DMS 273 (cell line): ENCODE data around the gene SGMS2.

Experiments
- DNase-seq: peaks from one replicate; lab custom pipeline; 2025; ENCODE audit not compliant: unreplicated experiment; lab: John Stamatoyannopoulos, UW

The SGMS2 gene

DNA sequence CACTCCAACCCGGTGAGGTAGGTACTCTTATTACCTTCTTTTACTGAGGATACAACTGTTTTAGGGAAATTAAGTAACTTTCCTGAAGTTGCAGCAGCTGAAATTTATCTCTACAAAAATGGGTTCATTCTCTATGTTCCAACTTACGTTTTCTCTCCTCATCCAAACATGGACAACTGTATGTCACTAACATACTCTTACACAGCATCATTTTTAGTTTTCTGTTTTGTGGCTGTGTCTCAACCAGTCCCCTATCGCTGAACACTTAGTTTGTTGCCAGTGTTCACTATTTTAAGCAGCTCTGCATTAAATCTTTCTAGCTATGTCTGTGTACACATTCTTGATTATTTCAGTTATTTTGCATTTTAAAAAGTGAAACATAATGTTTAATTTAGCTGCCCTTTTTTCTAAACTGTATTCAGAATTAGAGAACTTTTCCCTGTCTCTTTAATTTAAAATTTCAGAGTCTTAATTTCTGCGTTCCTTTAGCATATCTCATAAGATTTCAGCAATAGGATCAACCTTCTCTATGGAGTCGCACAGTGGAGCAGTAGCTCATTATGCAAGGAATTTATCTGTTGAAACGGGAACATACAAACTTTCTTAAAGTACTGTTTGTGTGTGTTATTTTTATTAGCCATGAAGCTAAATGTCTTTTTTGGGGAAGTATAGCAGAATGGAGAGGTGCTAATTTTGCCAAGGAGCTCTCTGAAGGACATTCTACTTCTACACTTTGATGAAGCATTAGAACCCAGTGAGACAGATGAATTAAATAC, 3.8 kb downstream of the SGMS2 start:
- DNase-seq, result no peak

DNA sequence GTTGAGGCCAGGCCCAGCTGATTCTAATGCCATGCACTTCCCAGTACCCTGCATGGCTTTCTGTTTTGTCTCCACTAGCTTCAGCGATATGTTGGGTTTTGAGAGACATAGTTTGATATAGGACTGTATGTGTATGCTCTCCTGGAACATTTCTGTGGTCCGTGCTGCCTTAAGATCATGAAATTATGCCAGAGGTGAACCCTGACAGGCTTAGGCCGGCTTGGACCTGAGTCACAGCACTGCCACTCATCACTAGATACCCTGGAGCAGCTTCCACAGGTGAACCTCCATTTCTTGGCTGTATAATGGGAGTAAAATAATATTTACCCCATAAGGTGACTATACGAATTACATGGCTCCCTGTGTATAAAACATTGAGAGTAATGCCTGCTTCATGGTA, 6.4 kb downstream of the SGMS2 start:
- no peak for DNase-seq

DNA sequence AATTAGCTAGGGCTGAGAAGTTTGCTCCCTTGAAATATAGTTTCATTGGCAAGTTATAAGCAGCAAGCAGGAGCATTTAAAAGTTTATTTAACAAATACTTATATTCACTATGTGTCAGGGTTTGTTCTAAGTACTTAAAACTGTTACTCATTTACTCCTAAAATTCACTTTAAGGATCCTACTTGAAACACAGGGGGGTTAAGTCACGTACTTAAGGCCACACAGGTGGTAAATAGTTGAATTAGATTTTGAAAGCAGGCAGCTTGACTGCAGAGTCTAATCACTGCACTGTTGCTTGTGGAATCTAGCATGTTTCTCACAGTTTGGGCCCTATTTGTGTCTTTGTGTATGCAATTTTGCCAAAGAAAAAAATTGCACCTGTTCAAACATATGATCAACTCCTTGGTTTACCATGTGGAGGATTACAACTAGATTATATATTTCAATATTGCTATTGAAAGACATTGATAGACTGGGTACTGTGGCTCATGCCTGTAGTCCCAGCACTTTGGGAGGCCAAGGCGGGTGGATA, 7.6 kb downstream of the SGMS2 start:
- no peak for DNase-seq

DNA sequence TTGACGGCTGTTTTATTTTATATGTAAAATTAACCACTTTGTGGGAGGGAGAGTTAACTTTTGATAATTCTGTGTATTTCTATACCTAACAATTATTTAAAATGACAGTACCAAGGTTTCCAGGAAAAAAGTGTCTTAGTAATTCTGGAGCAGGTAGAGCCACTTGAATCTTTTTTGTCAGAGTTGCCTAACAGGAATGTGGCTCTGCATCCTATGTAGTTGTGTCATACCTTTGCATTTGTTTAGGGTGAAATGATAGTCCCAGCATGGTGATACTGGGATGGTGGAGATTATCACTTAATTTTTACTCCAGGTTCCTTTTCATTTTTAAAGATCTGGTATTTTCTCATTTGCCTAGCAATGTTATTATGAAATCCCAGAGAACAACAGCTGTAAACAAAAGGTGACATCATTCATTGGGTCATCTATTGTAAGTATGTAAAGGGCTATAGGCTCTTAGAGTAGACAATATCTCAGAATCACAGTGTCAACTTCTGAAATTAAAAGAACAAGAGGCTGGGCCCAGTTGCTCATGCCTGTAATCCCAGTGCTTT, 9.6 kb downstream of the SGMS2 start:
- DNase-seq, result no peak

DNA sequence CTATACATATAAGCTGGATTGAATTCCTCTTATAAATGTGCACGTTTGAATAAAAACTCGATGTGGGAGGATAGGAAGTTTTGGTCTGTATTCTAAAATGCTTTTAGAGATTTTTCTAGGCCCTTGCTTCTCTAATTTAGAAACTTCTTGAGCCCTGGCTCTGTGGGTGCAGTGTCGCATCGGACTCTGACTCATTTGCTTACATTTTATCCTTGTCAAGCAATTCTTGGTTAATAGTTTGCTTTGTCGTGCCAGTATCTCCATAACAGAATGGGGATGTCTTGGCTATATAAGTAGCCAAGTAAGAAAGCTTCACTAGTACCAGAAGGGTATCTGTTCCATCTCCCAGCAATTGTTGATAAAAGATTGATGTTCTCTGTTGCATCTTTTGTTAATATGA, 10.7 kb downstream of the SGMS2 start:
- no peak for DNase-seq

DNA sequence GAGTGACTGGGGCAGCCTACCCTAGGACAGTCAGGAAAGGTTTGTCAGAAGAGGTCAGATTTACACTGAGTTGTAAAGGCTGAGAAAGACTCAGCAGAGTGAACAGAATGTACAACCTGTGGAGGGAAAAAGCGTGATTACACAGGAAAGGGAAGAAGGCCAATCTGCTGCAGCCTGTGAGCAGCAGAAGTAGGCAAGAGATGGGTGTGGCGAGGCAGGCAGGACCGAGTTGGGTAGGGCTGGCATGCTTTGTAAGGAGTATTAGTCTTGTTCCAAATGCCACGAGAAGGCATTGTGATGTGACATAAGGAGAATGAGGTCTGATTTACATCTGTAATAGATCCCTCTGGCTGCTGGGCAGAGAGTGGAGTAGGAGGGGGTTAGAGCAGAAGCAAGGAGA, 12.6 kb downstream of the SGMS2 start:
- DNase-seq, result peak; percentile 1

DNA sequence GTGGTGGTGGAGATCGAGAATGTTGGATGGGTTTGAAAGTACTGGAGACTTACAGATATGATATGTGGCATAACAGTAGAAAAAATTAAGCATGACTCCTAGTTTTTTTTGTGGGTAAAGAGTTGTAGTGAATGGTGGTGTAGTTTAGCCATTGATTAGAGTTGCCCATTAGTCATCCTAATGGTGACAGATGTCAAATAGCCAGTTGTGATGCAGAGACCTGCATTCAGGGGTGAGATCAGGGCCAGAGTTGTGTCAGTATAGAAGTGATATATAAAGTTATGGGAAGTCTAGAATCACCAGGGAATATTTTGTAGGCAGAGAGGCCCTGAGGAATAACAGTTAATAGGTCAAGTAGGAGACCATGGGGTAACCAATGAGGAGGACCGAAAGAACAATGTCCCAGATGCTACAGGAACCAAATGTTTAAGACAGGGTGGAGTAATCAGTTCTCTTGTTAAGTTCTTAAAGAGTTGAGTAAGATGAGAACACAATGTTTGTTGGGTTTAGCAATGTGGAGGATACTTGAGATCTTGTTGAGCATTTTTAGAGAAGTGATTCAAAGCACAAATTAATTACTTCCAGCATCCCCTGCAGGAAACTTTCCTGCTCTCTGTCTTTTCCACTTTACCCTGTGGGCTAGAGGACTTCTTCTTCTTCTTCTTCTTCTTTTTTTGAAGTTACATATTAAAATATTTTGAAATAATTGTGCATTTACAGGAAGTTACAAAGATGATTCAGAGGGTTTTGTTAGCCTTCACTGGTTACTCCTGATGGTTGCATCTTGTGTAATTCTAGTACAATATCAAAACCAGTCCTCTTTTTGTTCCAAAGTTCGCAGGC, 13.3 kb downstream of the SGMS2 start:
- DNase-seq, result no peak

DNA sequence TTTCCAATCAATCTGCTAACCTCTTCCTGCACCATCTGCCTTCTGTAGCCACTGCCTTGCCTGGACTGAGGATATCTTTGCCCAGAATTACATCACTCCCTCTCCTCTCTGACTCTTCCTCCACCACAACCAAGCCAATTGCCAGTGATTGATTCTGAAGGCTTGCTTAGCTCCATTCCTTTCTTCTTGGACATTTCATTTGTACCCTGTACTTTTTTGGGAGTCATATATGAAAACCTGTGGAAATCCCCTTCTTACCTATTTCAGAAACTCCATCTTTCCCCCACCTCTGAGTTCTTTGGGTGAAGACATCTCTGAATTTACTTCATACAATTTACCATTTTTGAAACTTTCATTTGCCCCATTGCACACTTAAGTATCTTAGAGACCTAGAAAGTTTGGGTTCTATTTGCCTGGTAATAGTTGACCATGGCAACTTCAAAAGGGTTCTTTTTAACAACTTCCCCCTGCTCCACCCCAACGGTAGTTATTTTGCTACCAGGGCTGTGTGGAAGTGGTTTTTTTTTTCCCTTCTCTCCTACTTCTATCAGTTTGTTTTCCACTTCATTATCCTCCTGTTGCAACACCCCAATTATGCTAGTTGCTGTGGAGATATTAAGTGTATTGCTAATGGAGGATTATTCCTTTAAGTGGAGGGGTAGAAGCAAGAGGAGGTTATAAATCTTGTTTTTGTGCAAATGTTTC, 14.3 kb downstream of the SGMS2 start:
- peak; percentile 41 for DNase-seq

DNA sequence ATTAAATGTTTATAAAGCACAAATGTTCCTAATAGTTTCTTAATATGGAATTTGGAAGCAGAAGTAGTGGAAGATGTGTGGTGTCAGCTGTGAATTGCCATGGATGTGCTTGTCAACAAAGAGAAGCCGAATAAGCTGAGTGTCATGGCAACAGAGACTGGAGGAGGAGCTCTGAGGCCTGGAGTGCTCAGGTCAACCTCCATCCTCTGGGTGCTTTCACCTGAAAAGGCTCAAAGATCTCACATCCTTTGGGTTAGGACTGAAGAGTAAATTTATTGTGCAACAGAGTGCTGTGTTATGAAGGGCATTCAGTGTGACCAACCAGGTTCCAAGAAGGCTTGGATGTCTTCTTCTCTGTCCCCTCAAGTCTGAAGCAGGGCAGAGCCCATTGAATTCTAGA, 18.7 kb downstream of the SGMS2 start:
- peak; percentile 1 for DNase-seq

DNA sequence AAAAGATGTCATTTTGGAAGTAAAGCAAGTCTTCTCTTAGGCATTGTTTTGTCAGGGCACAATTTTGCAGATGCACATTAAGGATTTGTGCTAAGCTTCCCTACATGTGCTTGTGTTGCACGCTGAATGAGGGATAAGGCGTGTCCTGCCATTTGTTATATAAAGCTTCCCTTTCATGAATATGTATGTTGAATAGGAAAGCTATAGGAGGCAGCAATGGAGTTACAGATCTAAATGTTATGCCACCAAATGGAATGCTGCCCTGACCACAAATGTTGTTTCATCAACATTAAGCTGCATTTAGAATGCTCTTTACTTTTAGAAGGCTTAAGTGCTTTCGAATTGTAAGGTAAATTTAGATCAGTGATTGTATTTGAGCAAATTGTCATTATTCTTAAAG, 20.9 kb downstream of the SGMS2 start:
- no peak for DNase-seq

DNA sequence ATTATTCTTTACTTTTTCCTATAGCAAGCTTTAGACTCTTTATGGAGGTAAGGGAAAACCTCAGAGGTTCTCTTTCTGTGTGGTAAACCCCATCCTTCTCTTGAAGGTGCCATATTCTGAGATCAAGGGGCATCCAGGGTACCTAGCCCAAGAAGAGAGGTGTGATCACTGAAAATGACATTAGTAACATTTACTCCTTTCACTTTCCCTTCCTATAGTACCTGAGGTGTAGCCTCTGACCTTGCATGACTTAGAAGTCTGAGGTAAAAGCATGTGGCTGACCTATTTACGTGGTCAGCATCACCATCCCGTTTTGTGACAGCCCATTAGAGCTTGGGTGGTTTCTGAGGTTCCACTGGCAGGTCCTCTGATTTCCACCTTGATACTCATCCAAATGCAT, 25.7 kb downstream of the SGMS2 start:
- DNase-seq, result no peak

DNA sequence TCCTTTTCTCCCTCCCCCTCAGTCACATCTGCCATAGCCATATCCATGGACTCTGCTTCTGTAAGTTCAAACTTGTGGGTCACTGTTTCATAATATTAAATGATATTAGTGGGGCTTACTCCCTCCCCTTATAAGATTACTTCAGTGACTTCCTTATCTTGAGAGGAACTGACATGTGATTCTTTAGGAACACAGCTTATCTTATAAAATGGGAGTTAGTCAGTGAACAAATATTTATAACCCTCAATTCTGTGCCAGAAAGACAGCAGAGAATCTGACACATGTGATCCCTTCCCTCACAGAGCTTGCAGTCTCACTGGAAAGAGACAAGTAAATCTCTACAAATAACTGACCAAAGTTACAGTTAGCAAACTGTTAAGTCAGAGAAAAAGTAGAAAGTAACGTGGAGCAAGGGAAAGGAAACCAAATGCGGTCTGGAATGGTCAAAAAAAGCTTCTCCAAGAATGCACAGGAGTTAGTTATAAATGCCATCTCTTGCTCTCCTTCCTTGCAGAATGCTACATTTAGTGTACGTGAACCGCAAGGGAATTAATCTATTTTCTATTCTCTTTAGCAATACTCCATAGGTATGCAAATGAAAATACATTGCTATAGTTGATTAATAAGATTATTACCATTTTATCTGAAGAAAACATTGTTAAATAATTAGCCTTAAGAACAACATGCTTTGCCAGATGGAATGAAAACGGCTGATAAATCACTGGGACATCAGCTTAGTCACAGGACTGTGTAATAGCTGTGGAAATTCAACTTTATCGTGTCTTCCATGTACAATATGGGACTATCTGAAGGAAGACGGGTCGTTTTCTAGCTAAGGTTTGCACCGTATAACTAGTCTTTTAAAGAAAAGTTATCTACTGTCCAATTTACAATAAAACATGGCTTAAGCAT, 29.0 kb downstream of the SGMS2 start:
- DNase-seq, result peak; percentile 4

DNA sequence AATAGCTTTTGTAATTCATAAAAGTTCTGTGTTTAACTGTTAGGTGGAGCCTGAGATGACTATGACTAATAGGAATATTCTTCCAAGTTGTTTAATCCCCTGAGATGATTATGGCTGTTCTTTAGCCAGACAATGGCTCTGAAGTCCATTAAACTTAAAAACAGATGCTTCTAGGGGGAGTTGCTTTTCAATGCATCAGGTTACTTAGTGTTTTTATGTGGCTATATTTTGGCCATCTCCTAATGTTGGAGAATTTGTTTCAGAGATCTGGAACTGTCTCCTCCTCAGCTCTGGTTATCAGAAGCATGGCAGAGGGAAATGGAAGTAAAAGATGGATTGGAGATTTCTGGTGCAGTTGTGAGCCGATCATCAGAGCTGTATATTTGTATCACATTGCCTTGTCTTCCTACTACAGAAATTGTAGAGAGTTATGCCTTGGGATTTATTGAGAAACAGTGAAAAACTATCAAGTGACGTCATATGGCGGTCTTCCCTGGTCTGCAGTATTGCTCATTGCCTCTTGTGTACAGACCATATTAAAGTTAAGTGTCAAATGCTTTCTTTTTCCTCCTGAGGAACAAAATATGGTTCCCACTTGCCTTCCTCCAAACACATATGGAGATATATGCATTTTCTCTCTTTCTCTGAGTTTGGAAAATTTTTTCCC, 29.8 kb downstream of the SGMS2 start:
- DNase-seq, result peak; percentile 4

DNA sequence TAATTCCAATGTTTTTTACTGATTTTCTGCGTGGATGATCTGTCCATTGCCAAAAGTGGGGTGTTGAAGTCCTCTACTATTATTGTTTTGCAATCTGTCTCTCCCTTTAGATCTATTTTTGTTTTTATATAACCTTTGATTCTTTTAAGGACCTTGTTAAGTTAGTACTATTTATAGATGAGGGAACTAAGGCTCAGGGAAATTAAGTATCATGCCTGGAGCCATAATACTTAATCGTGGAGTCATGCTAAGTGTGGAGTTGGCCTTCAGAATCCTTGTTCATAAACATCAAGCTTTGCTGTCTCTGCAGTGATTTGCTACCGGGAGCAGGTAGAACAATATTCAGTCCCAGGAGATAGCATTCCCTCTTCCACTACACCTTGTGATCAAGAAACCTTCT, 31.0 kb downstream of the SGMS2 start:
- no peak for DNase-seq

DNA sequence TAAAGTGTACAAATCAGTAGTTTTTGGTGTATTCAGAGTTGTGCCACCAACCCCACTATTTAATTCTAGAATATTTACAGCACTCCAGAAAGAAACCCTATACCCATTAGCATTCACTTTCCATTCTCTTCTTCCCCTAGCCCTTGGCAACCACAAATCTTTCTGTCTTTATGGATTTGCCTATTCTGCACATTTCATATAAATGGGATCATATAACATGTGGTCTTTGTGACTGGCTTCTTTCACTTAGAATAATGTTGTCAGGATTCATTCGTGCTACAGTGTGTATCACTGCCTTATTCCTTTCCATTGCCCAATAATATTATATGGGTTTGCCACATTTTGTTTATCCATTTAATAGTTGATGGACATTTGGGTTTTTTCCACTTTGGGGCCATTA, 32.2 kb downstream of the SGMS2 start:
- no peak for DNase-seq

DNA sequence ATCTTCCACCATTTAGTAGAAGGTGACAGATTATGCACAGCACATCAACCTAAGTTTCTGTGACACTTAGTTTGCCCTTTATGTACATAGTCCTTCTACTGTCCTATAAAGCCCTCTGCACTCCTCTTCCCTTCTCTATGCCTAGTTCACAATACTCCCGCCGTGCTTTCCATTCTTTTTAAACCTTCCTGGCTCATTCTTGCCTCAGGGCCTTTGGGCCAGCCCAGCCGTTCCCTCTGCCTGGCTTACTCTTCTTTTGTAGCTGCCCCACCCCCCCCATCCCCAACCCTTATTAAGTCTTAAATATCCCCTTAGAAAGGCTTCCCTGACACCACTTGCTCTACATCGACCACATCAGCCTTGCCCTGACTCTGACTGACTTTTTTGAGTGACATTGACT, 33.0 kb downstream of the SGMS2 start:
- no peak for DNase-seq

DNA sequence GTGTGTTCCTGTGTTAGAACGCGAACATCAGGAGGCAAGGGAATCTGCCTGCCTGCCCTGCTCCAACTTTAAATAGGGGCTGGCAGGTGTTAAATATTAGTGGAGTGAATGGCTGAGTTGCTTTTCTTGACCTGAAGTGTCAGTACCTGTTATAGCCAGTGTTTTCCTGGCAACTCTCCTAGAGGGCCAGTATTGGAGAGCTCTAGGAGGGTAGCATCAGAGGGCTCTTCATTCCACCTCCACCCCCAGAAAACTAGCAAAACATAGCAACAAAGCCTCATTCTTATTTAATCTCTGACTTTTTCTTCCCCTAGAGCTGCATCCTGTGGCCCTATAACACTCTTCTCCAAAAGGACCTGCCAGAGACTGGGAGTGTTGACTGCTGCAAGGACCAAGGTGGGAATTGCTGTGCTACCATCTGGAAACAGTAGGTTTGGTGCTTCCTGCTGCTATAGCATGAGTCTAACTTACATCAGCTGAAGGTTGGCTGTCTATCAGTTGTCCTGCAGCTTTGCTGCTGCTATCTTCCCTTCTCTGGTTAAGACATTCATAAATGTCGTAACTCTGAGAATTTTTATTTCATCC, 33.5 kb downstream of the SGMS2 start:
- no peak for DNase-seq

DNA sequence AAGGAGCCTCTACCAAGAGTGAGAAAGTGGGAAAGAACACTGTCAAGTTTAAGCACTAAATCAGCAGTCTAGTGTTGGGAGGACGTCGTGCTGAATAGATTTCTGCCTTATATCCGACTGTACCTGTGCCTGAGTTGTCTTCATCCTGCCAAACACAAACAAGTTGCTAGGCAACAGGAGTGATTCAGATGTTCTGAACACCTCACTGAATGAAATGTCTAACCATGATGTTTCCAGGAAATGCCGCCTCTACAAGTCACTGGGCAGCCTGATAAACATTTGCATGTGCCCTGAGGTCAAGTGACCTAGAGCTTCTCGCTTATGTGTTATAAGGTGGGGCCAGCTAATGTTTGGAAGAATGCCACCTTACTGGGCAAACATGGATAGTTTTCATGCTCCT, 37.9 kb downstream of the SGMS2 start:
- DNase-seq, result no peak

DNA sequence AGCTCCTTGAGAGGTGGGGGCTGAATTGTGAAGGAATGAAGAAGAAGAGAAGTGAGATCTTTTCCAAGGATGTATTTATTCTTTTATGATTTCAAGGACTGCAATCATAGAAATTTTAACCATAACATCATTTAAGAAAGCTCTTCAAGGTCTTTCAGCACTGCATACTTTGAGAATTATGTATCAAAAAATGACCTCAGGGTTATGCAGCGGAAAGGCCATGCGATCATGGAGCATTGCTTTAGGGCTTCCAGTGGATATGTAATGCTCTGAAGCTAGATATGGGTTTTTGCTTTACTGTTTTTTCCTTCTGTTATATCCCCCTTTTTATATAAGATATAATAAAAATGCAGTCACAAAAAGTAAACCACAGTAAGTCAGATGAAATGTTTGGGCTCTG, 38.7 kb downstream of the SGMS2 start:
- no peak for DNase-seq
